Measurements from ENCODE around the gene EIF5. TPM values are rescaled to one million over a fixed set of nuclear protein-coding genes. Genes with fewer than 3 reads are reported as not detected.

EIF5 gene
- total RNA-seq, 2 experiments from 2014 or later = 237 to 292 TPM

GRCh38 chr14:103294091-103294490 lies 39.9 kb upstream of the EIF5 start:
- no peak overlapping the region for H3K27ac ChIP-seq (ENCODE audit: low read depth, low read length, poor library complexity, severe bottlenecking)
- H3K9me3 ChIP-seq (ENCODE audit: low read length) = no peaks in the 10 kb centered on the region
- no peaks in the 10 kb centered on the region for H3K4me1 ChIP-seq (ENCODE audit: insufficient read depth, low read length, poor library complexity, severe bottlenecking)
- no peak for DNase-seq (ENCODE audit: low spot score)
- H2AFZ ChIP-seq (ENCODE audit: low read length) = no peak overlapping the region
- intact Hi-C loops (cut with micrococcal nuclease; ENCODE audit: unreplicated experiment) = loop anchor here (10.0 kb wide), 1 partner anchor 109 kb away; no protein-coding TSS in a partner anchor
- H3K79me2 ChIP-seq (ENCODE audit: insufficient read depth, low read depth, low read length) = no peaks in the 10 kb centered on the region
- no peak overlapping the region for H3K4me3 ChIP-seq (ENCODE audit: low read depth, low read length, poor library complexity, severe bottlenecking)
- POLR2A ChIA-PET = no interaction called here
- TF ChIP-seq EZH2phosphoT487 (IDR thresholded peaks at IDR 0.05; ENCODE audit: borderline replicate concordance, low read depth, low read length) = no peak
- H3K36me3 ChIP-seq (ENCODE audit: insufficient read depth, low read length) = no peaks in the 10 kb centered on the region
- no peaks in the 10 kb centered on the region for H3K9me2 ChIP-seq (ENCODE audit: insufficient read depth, low read length)
- no peaks in the 10 kb centered on the region for H4K20me1 ChIP-seq (ENCODE audit: insufficient read depth, low read length)
- BruUV-seq (replicated peaks) = no TSS peak
- CTCF ChIA-PET (ENCODE audit: unreplicated experiment) = interaction anchor here (0.9 kb wide), 1 partner anchor 189 kb away, joined by 3 read pairs; no protein-coding TSS in a partner anchor
- H3K4me2 ChIP-seq (ENCODE audit: low read length) = no peak overlapping the region

GRCh38 chr14:103296007-103296406 lies 38.0 kb upstream of the EIF5 start:
- TF ChIP-seq CTCF (conservative IDR thresholded peaks at IDR 0.05; ENCODE audit: low read length) (no peak), EZH2phosphoT487 (IDR thresholded peaks at IDR 0.05; ENCODE audit: borderline replicate concordance, low read depth, low read length) (no peak)
- DNase-seq (ENCODE audit: low spot score) = no peak
- ChIA-PET POLR2A (interaction anchor here (0.7 kb wide), 2 partner anchors 53 to 154 kb away, joined by 3 to 4 read pairs; no protein-coding TSS in a partner anchor), CTCF (ENCODE audit: unreplicated experiment) (no interaction called here)
- Histone ChIP-seq H3K4me3 (ENCODE audit: low read depth, low read length, poor library complexity, severe bottlenecking) (no peak overlapping the region), H3K9me2 (ENCODE audit: insufficient read depth, low read length) (no peaks in the 10 kb centered on the region), H3K79me2 (ENCODE audit: insufficient read depth, low read depth, low read length) (no peaks in the 10 kb centered on the region), H3K36me3 (ENCODE audit: insufficient read depth, low read length) (no peaks in the 10 kb centered on the region), H3K4me2 (ENCODE audit: low read length) (no peak overlapping the region), H3K27ac (ENCODE audit: low read depth, low read length, poor library complexity, severe bottlenecking) (no peak overlapping the region), H4K20me1 (ENCODE audit: insufficient read depth, low read length) (no peaks in the 10 kb centered on the region), H2AFZ (ENCODE audit: low read length) (no peak overlapping the region), H3K4me1 (ENCODE audit: insufficient read depth, low read length, poor library complexity, severe bottlenecking) (no peaks in the 10 kb centered on the region), H3K9me3 (ENCODE audit: low read length) (no peaks in the 10 kb centered on the region)
- intact Hi-C loops (cut with micrococcal nuclease; ENCODE audit: unreplicated experiment) = loop anchor here (10.0 kb wide), 1 partner anchor 111 kb away; no protein-coding TSS in a partner anchor
- no TSS peak for BruUV-seq (replicated peaks)

- ChIA-PET POLR2A (no interaction called here), CTCF (ENCODE audit: unreplicated experiment) (no interaction called here)
- no peak overlapping the region for H3K27ac ChIP-seq (ENCODE audit: low read depth, low read length, poor library complexity, severe bottlenecking)
- intact Hi-C loops (cut with micrococcal nuclease; ENCODE audit: unreplicated experiment) = loop anchor here (10.0 kb wide), 1 partner anchor 112 kb away; no protein-coding TSS in a partner anchor
- no peaks in the 10 kb centered on the region for H3K4me1 ChIP-seq (ENCODE audit: insufficient read depth, low read length, poor library complexity, severe bottlenecking)
- H3K79me2 ChIP-seq (ENCODE audit: insufficient read depth, low read depth, low read length) = no peaks in the 10 kb centered on the region
- BruUV-seq (replicated peaks) = no TSS peak
- H2AFZ ChIP-seq (ENCODE audit: low read length) = no peak overlapping the region
- H3K4me2 ChIP-seq (ENCODE audit: low read length) = no peak overlapping the region
- no peak overlapping the region for H3K4me3 ChIP-seq (ENCODE audit: low read depth, low read length, poor library complexity, severe bottlenecking)
- no peaks in the 10 kb centered on the region for H3K9me3 ChIP-seq (ENCODE audit: low read length)
- TF ChIP-seq EZH2phosphoT487 (IDR thresholded peaks at IDR 0.05; ENCODE audit: borderline replicate concordance, low read depth, low read length) (no peak), CTCF (conservative IDR thresholded peaks at IDR 0.05; ENCODE audit: low read length) (no peak)
- no peaks in the 10 kb centered on the region for H4K20me1 ChIP-seq (ENCODE audit: insufficient read depth, low read length)
- DNase-seq (ENCODE audit: low spot score) = no peak
- H3K9me2 ChIP-seq (ENCODE audit: insufficient read depth, low read length) = no peaks in the 10 kb centered on the region
- H3K36me3 ChIP-seq (ENCODE audit: insufficient read depth, low read length) = no peaks in the 10 kb centered on the region
These were observed 37.0 kb upstream of the EIF5 start for GRCh38 chr14:103296987-103297386.

Data from OCI-LY7 (cell line).